Measurements from ENCODE around the gene ZFP91. TPM values are rescaled to one million over a fixed set of nuclear protein-coding genes. Genes with fewer than 3 reads are reported as not detected.

The ZFP91 gene
- total and polyA plus RNA-seq, 2 of the 4 experiments (the other 2 are of a cell fraction): 20.7 to 25.3 TPM

DNA sequence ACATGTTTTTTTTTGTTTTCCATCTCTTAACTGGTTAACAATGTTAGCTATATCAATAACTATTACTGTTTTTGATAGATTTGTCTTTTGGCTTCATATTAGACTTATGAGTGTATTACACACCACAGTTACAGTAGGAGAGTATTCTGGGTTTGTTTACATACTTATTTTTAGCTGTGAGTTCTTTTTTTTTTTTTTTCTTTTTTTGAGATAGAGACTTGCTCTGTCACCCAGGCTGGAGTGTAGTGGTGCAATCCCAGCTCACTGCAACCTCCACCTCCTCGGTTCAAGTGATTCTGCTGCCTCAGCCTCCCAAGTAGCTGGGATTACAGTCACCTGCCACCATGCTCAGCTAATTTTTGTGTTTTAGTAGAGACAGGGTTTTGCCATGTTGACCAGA is 71.6 kb downstream of the ZFP91 start:
- no peak overlapping the region for H3K56ac ChIP-seq (ENCODE audit: extremely low read depth, insufficient read depth, low read length)
- H3K23ac ChIP-seq (ENCODE audit: low read depth, low read length): no peak overlapping the region
- no peak overlapping the region for H3K14ac ChIP-seq (replicated peaks; ENCODE audit: low read depth, low read length)
- no peak overlapping the region for H2BK20ac ChIP-seq (ENCODE audit: low read depth, low read length)
- H4K20me1 ChIP-seq (ENCODE audit: insufficient read depth, low read length): no peaks in the 10 kb centered on the region
- H3K4me2 ChIP-seq (ENCODE audit: low read depth, low read length): no peak overlapping the region
- no peaks in the 10 kb centered on the region for H3K36me3 ChIP-seq (ENCODE audit: control insufficient read depth, insufficient read depth, low read length)
- no peak overlapping the region for H2BK15ac ChIP-seq (ENCODE audit: low read depth, low read length)
- H4K91ac ChIP-seq (ENCODE audit: insufficient read depth, low read depth, low read length): no peak overlapping the region
- H3K27ac ChIP-seq (ENCODE audit: insufficient read depth, low read length): no peak overlapping the region
- peaks cover 3% of the 10 kb centered on the region; the same call in 1 of the 2 replicates for H3K9me3 ChIP-seq (ENCODE audit: control insufficient read depth, insufficient read depth, low read length)
- no peak overlapping the region for H3K9ac ChIP-seq (ENCODE audit: low read depth, low read length)
- H3K79me1 ChIP-seq (ENCODE audit: low read depth in 1 of 2, low read length in 2 of 2): no peaks in the 10 kb centered on the region
- dilution Hi-C loops (cut with HindIII; ENCODE audit: low sequenced_read_pairs, unreplicated experiment) (no loop called here), in situ Hi-C loops (cut with MboI; ENCODE audit: low sequenced_read_pairs) (no loop called here), intact Hi-C loops (cut with micrococcal nuclease) (loop anchor here (5.0 kb wide), 2 partner anchors 487 to 507 kb away; no protein-coding TSS in a partner anchor)
- ATAC-seq (ENCODE audit: low read depth) (peak; percentile 22; the same call in 1 of the 2 replicates), DNase-seq (peak; percentile 15)
- no peak overlapping the region for H2AK5ac ChIP-seq (ENCODE audit: low read depth, low read length)
- no peaks in the 10 kb centered on the region for H3K27me3 ChIP-seq (ENCODE audit: control insufficient read depth, insufficient read depth, low read length)
- no peak overlapping the region for H3K4me3 ChIP-seq (ENCODE audit: insufficient read depth, low read depth, low read length)
- no peak overlapping the region for H2BK5ac ChIP-seq (ENCODE audit: low read depth, low read length, poor library complexity, severe bottlenecking)
- no peaks in the 10 kb centered on the region for H3K9me1 ChIP-seq (ENCODE audit: insufficient read depth, low read length)
- no peak overlapping the region for H2AK9ac ChIP-seq (replicated peaks; ENCODE audit: low read depth, low read length, poor library complexity)
- H4K8ac ChIP-seq (ENCODE audit: low read depth in 2 of 2, low read length in 2 of 2): no peak overlapping the region
- H2BK120ac ChIP-seq (ENCODE audit: low read depth, low read length): no peak overlapping the region
- TF ChIP-seq FOS (IDR thresholded peaks at IDR 0.05; ENCODE audit: low read depth, low read length): no peak
- TF ChIP-seq NFE2L2 (IDR thresholded peaks at IDR 0.05; ENCODE audit: low read depth, low read length): no peak
- TF ChIP-seq RCOR1 (IDR thresholded peaks at IDR 0.05; ENCODE audit: insufficient replicate concordance, low read length): no peak
- TF ChIP-seq BHLHE40 (IDR thresholded peaks at IDR 0.05; ENCODE audit: low read depth, low read length): no peak
- no peak for TF ChIP-seq MAZ (IDR thresholded peaks at IDR 0.05; ENCODE audit: borderline replicate concordance, low read depth, low read length)
- TF ChIP-seq, protein P1, sequence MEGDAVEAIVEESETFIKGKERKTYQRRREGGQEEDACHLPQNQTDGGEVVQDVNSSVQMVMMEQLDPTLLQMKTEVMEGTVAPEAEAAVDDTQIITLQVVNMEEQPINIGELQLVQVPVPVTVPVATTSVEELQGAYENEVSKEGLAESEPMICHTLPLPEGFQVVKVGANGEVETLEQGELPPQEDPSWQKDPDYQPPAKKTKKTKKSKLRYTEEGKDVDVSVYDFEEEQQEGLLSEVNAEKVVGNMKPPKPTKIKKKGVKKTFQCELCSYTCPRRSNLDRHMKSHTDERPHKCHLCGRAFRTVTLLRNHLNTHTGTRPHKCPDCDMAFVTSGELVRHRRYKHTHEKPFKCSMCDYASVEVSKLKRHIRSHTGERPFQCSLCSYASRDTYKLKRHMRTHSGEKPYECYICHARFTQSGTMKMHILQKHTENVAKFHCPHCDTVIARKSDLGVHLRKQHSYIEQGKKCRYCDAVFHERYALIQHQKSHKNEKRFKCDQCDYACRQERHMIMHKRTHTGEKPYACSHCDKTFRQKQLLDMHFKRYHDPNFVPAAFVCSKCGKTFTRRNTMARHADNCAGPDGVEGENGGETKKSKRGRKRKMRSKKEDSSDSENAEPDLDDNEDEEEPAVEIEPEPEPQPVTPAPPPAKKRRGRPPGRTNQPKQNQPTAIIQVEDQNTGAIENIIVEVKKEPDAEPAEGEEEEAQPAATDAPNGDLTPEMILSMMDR (conservative IDR thresholded peaks at IDR 0.05; ENCODE audit: low read depth, low read length): no peak
- TF ChIP-seq CEBPB (IDR thresholded peaks at IDR 0.05; ENCODE audit: low read depth, low read length): no peak; the same call in 1 of the 2 replicates
- no peak for TF ChIP-seq RAD21 (IDR thresholded peaks at IDR 0.05; ENCODE audit: low read length)
- TF ChIP-seq RFX5 (IDR thresholded peaks at IDR 0.05; ENCODE audit: low read depth, low read length): no peak
- TF ChIP-seq SMC3 (IDR thresholded peaks at IDR 0.05; ENCODE audit: low read depth, low read length): no peak
- no peak for TF ChIP-seq CHD1 (IDR thresholded peaks at IDR 0.05; ENCODE audit: low read depth, low read length)
- no peak for TF ChIP-seq USF2 (IDR thresholded peaks at IDR 0.05; ENCODE audit: low read depth, low read length)
- TF ChIP-seq POLR2A (IDR thresholded peaks at IDR 0.05; ENCODE audit: low read depth, low read length): no peak
- no peak for TF ChIP-seq MAFK (IDR thresholded peaks at IDR 0.05; ENCODE audit: low read depth, low read length)
- no TSS peak for BruUV-seq (replicated peaks)
- ChIA-PET POLR2A (ENCODE audit: unreplicated experiment) (no interaction called here), CTCF (interaction anchor here (0.7 to 1.9 kb wide), 3 partner anchors 11 to 1830 kb away, joined by 3 to 5 read pairs (median 4); no protein-coding TSS in a partner anchor)
- H3K4ac ChIP-seq (ENCODE audit: low read depth, low read length): no peak overlapping the region
- no peak overlapping the region for H3K18ac ChIP-seq (ENCODE audit: low read depth, low read length)
- H4K5ac ChIP-seq (ENCODE audit: low read depth, low read length): no peak overlapping the region
- H2AFZ ChIP-seq (replicated peaks; ENCODE audit: low read length, poor library complexity): no peak overlapping the region
- 0 out of 2 replicates have a peak, but pooled peaks cover 2% of the 10 kb centered on the region for H3K4me1 ChIP-seq (ENCODE audit: control insufficient read depth, insufficient read depth, low read length)
- no CpG with 5 or more reads among the region's 1 CpG for WGBS, 2 experiments (ENCODE audit: extremely low coverage in 2 of 2, insufficient read length in 1 of 2)
